SK-N-SH (cell line): Measurements from ENCODE around the gene CDH4. TPM values are rescaled to one million over a fixed set of nuclear protein-coding genes. Genes with fewer than 3 reads are reported as not detected.

Source experiments
- CTCF ChIA-PET: fragments of 300-600, 350-600 bp; formaldehyde crosslinking; extraction: SDS; loops from one replicate; lab custom pipeline; 2021; lab: Yijun Ruan, JAX
- POLR2A ChIA-PET: fragments of 350-600 bp; sonication (Branson Sonifier 250); formaldehyde crosslinking; extraction: SDS; loops from one replicate; lab custom pipeline; 2020; ENCODE audit warnings: antibody characterized with exemption, inconsistent platforms; lab: Yijun Ruan, JAX
- DNase-seq: peaks from one replicate; pipeline ENCODE4 v3.0.0; 2012
- H2AFZ ChIP-seq: fragments of 200-600 bp; sonication (generic); 2 replicates; pipeline ENCODE4 v1.8.1; 2016; ENCODE audit warnings: antibody characterized with exemption, mild to moderate bottlenecking, low read depth
- H3F3A ChIP-seq: fragments of 200-600 bp; sonication (generic); replicated peaks from 2 replicates; pipeline ENCODE3; 2016; ENCODE audit warnings: antibody characterized with exemption, mild to moderate bottlenecking; ENCODE audit not compliant: insufficient read depth
- H3K27ac ChIP-seq, 2 experiments: fragments of 200-500 bp in 1 of 2; fragments of 200-600 bp in 1 of 2; sonication (Bioruptor generic) in 1 of 2; sonication (generic), shearing (Covaris generic) in 1 of 2; 2 replicates each; pipeline versions ENCODE4 v1.5.1 to v1.6.1; 2014 to 2016; ENCODE audit warnings: low read depth in 2 of 2, inconsistent platforms in 1 of 2, low read length in 1 of 2, mild to moderate bottlenecking in 1 of 2, mixed read lengths in 1 of 2
- H3K27me3 ChIP-seq: fragments of 200-600 bp; sonication (generic), shearing (Covaris generic); 2 replicates; pipeline ENCODE4 v1.6.1; 2016; ENCODE audit warnings: mixed run types; ENCODE audit not compliant: insufficient read depth
- H3K36me3 ChIP-seq, 2 experiments: fragments of 200-500 bp in 1 of 2; fragments of 200-600 bp in 1 of 2; sonication (Bioruptor generic) in 1 of 2; sonication (generic) in 1 of 2; replicated peaks in 1 of 2; 2 replicates each; pipeline versions ENCODE3 to v1.5.1; 2014 to 2016; ENCODE audit warnings: low read length in 1 of 2, mild to moderate bottlenecking in 1 of 2; ENCODE audit not compliant: insufficient read depth in 2 of 2, control insufficient read depth in 1 of 2
- H3K4me1 ChIP-seq, 2 experiments: fragments of 200-500 bp in 1 of 2; fragments of 200-600 bp in 1 of 2; sonication (Bioruptor generic) in 1 of 2; sonication (generic), shearing (Covaris generic) in 1 of 2; 2 replicates each; pipeline versions ENCODE4 v1.5.1 to v1.6.1; 2014 to 2016; ENCODE audit warnings: low read depth in 1 of 2, low read length in 1 of 2, mixed run types in 1 of 2; ENCODE audit not compliant: insufficient read depth in 2 of 2, control insufficient read depth in 1 of 2
- H3K4me2 ChIP-seq: fragments of 200-600 bp; sonication (generic), shearing (Covaris generic); 2 replicates; pipeline ENCODE4 v1.6.1; 2017; ENCODE audit warnings: mixed run types
- H3K4me3 ChIP-seq, 2 experiments: fragments of 200-500 bp in 1 of 2; fragments of 200-600 bp in 1 of 2; sonication (Bioruptor generic) in 1 of 2; sonication (generic), shearing (Covaris generic) in 1 of 2; 2 replicates each; pipeline versions ENCODE4 v1.5.1 to v1.8.1; 2014 to 2016; ENCODE audit warnings: low read depth in 2 of 2, inconsistent platforms in 1 of 2, low read length in 1 of 2, mild to moderate bottlenecking in 1 of 2, mixed read lengths in 1 of 2, moderate library complexity in 1 of 2
- H3K79me2 ChIP-seq: fragments of 200-600 bp; sonication (generic); 2 replicates; pipeline ENCODE4 v1.8.1; 2017; ENCODE audit warnings: mild to moderate bottlenecking; ENCODE audit not compliant: insufficient read depth
- H3K9ac ChIP-seq: fragments of 200-600 bp; sonication (generic); 2 replicates; pipeline ENCODE4 v1.6.1; 2017; ENCODE audit warnings: mixed run types
- H3K9me2 ChIP-seq: fragments of 200-600 bp; sonication (generic); 2 replicates; pipeline ENCODE4 v1.6.1; 2017; ENCODE audit warnings: mixed run types
- H3K9me3 ChIP-seq: fragments of 200-600 bp; sonication (generic); 2 replicates; pipeline ENCODE4 v1.6.1; 2017; ENCODE audit warnings: mixed run types, mild to moderate bottlenecking, moderate library complexity
- H4K20me1 ChIP-seq: fragments of 200-600 bp; sonication (generic); 2 replicates; pipeline ENCODE4 v1.6.1; 2017; ENCODE audit warnings: mild to moderate bottlenecking, mixed run types; ENCODE audit not compliant: insufficient read depth
- CHD2 ChIP-seq: fragments of 150-350 bp; IDR thresholded peaks from 2 replicates; pipeline ENCODE4 v1.6.1; 2018; ENCODE audit warnings: low read length; ENCODE audit not compliant: partially characterized antibody
- EZH2phosphoT487 ChIP-seq: fragments of 200-600 bp; sonication (generic); IDR thresholded peaks from 2 replicates; pipeline ENCODE4 v1.6.1; 2017; ENCODE audit warnings: low read depth, mixed run types, mild to moderate bottlenecking, antibody characterized with exemption, moderate library complexity, borderline replicate concordance
- FOXM1 ChIP-seq: IDR thresholded peaks from 2 replicates; pipeline ENCODE4 v1.4.0; 2012; ENCODE audit warnings: low read depth, mild to moderate bottlenecking
- IRF3 ChIP-seq: fragments of 150-350 bp; IDR thresholded peaks from 2 replicates; pipeline ENCODE4 v1.6.1; 2016; ENCODE audit warnings: mild to moderate bottlenecking, low read depth, low read length
- JUND ChIP-seq: IDR thresholded peaks from 2 replicates; pipeline ENCODE4 v1.4.0; 2012
- MEF2A ChIP-seq: IDR thresholded peaks from 2 replicates; pipeline ENCODE4 v1.4.0; 2012; ENCODE audit warnings: low read depth, borderline replicate concordance
- MXI1 ChIP-seq: IDR thresholded peaks from 2 replicates; pipeline ENCODE4 v1.6.1; 2012; ENCODE audit warnings: mild to moderate bottlenecking, low read depth, low read length, improper control_type of control experiment
- PBX3 ChIP-seq: IDR thresholded peaks from 2 replicates; pipeline ENCODE4; 2012
- RAD21 ChIP-seq: IDR thresholded peaks from 2 replicates; pipeline ENCODE4 v1.6.1; 2012; ENCODE audit warnings: mild to moderate bottlenecking, low read length
- RFX5 ChIP-seq: IDR thresholded peaks from 2 replicates; pipeline ENCODE4 v1.6.1; 2012; ENCODE audit warnings: mild to moderate bottlenecking, improper control_type of control experiment, low read length
- RXRA ChIP-seq: IDR thresholded peaks from 2 replicates; pipeline ENCODE4 v1.4.0; 2012; ENCODE audit warnings: low read depth, mild to moderate bottlenecking, borderline replicate concordance
- TCF12 ChIP-seq: IDR thresholded peaks from 2 replicates; pipeline ENCODE4 v1.4.0; 2012
- TEAD4 ChIP-seq: IDR thresholded peaks from 2 replicates; pipeline ENCODE4 v1.4.0; 2012; ENCODE audit warnings: mild to moderate bottlenecking, borderline replicate concordance; ENCODE audit not compliant: insufficient read depth
- YY1 ChIP-seq: IDR thresholded peaks from 2 replicates; pipeline ENCODE4 v1.4.0; 2012; ENCODE audit warnings: low read depth, mild to moderate bottlenecking
- WGBS: methylation state at CpG from one replicate; pipeline ENCODE4 v1.1.6; 2017; ENCODE audit warnings: low lambda C conversion rate; 5-methylcytosine and 5-hydroxymethylcytosine counted together
- polyA plus RNA-seq, 3 experiments: library from polyadenylated mRNA; depleted of rRNA; stranded (reverse); fragments of >200 nt; gene quantifications; 2 replicates each; pipeline ENCODE4 v1.2.3, GENCODE V29; 2012

Gene CDH4
- polyA plus RNA-seq, 1 of the 3 experiments (the other 2 are of a cell fraction) = not detected

GRCh38 chr20:61935926-61936700 is 684.1 kb downstream of the CDH4 start:
- H4K20me1 ChIP-seq = no peaks in the 10 kb centered on the region
- no peak overlapping the region for H3K27ac ChIP-seq
- no peaks in the 10 kb centered on the region for H3K79me2 ChIP-seq
- TF ChIP-seq RXRA = no peak
- TF ChIP-seq MEF2A = no peak
- no peak for TF ChIP-seq FOXM1
- no peak for TF ChIP-seq RFX5
- TF ChIP-seq PBX3 = no peak
- TF ChIP-seq TCF12 = no peak
- TF ChIP-seq JUND = no peak
- TF ChIP-seq EZH2phosphoT487 = no peak
- TF ChIP-seq MXI1 = no peak
- TF ChIP-seq IRF3 = no peak
- no peak for TF ChIP-seq RAD21
- TF ChIP-seq YY1 = no peak
- TF ChIP-seq, all 33 proteins: peak for 0
- ChIA-PET POLR2A (no interaction called here), CTCF (no interaction called here)
- Histone ChIP-seq H3F3A (no peaks in the 10 kb centered on the region), H3K27me3 (no peaks in the 10 kb centered on the region), H3K36me3 (no peaks in the 10 kb centered on the region), H3K9ac (no peak overlapping the region), H3K4me2 (no peak overlapping the region), H3K4me3 (no peak overlapping the region), H3K4me1 (no peaks in the 10 kb centered on the region), H3K9me3 (no peaks in the 10 kb centered on the region), H3K9me2 (no peaks in the 10 kb centered on the region), H2AFZ (no peak overlapping the region)
- whole genome bisulfite sequencing = 72% methylated on average over 10 of the region's 14 CpGs
- DNase-seq = no peak

GRCh38 chr20:61936701-61937131 is 684.7 kb downstream of the CDH4 start:
- Histone ChIP-seq H3K9me2 (no peaks in the 10 kb centered on the region), H3K36me3 (no peaks in the 10 kb centered on the region), H3F3A (no peaks in the 10 kb centered on the region), H3K9ac (no peak overlapping the region), H3K79me2 (no peaks in the 10 kb centered on the region), H3K27ac (no peak overlapping the region), H3K9me3 (no peaks in the 10 kb centered on the region), H3K4me3 (no peak overlapping the region), H2AFZ (no peak overlapping the region), H3K4me2 (no peak overlapping the region), H4K20me1 (no peaks in the 10 kb centered on the region), H3K4me1 (no peaks in the 10 kb centered on the region), H3K27me3 (no peaks in the 10 kb centered on the region)
- ChIA-PET CTCF (no interaction called here), POLR2A (no interaction called here)
- 64% methylated on average over 18 of the region's 29 CpGs for WGBS
- TF ChIP-seq YY1 (no peak), RAD21 (no peak), TEAD4 (no peak), CHD2 (no peak), MXI1 (no peak)
- no peak for DNase-seq
